Skeletal muscle satellite cell (primary cell): ENCODE data around the gene ETS1.

ENCODE experiments used
- H3K27me3 ChIP-seq: 2 replicates; pipeline ENCODE4 v1.7.0; 2013; ENCODE audit warnings: low read length; ENCODE audit not compliant: control insufficient read depth, insufficient read depth
- H3K36me3 ChIP-seq: 2 replicates; pipeline ENCODE4 v1.7.0; 2013; ENCODE audit warnings: mild to moderate bottlenecking, control low read depth, low read length; ENCODE audit not compliant: insufficient read depth
- H3K4me1 ChIP-seq: 2 replicates; pipeline ENCODE4 v1.7.0; 2013; ENCODE audit warnings: low read length; ENCODE audit not compliant: control insufficient read depth, insufficient read depth
- H3K4me2 ChIP-seq: 2 replicates; pipeline ENCODE4 v1.7.0; 2013; ENCODE audit warnings: mild to moderate bottlenecking, low read length
- H3K4me3 ChIP-seq: 2 replicates; pipeline ENCODE4 v1.7.0; 2013; ENCODE audit warnings: low read length
- H3K9ac ChIP-seq: 2 replicates; pipeline ENCODE4 v1.7.0; 2013; ENCODE audit warnings: mild to moderate bottlenecking, low read depth, low read length, moderate library complexity
- H3K9me3 ChIP-seq: replicated peaks from 2 replicates; pipeline ENCODE4 v1.7.0; 2013; ENCODE audit warnings: mild to moderate bottlenecking, control low read depth, low read length

ETS1 gene

GRCh38 chr11:128547946-128548648, 39.3 kb downstream of the ETS1 start:
- H3K9ac ChIP-seq: peak overlapping the region; percentile 72
- H3K9me3 ChIP-seq: no peaks in the 10 kb centered on the region
- no peaks in the 10 kb centered on the region for H3K27me3 ChIP-seq
- H3K4me2 ChIP-seq: peak overlapping the region; percentile 86
- H3K36me3 ChIP-seq: no peaks in the 10 kb centered on the region
- H3K4me1 ChIP-seq: peaks cover 10% of the 10 kb centered on the region
- H3K4me3 ChIP-seq: peak overlapping the region; percentile 66

- no peak overlapping the region for H3K4me3 ChIP-seq
- no peaks in the 10 kb centered on the region for H3K36me3 ChIP-seq
- no peak overlapping the region for H3K9ac ChIP-seq
- no peak overlapping the region for H3K4me2 ChIP-seq
- H3K9me3 ChIP-seq: no peaks in the 10 kb centered on the region
- H3K4me1 ChIP-seq: peaks cover 10% of the 10 kb centered on the region
- no peaks in the 10 kb centered on the region for H3K27me3 ChIP-seq
Observed at GRCh38 chr11:128546916-128547315, 40.4 kb downstream of the ETS1 start.

- Histone ChIP-seq H3K27me3 (no peaks in the 10 kb centered on the region), H3K4me3 (no peak overlapping the region), H3K36me3 (no peaks in the 10 kb centered on the region), H3K4me2 (peak overlapping the region; percentile 66), H3K9me3 (no peaks in the 10 kb centered on the region), H3K9ac (peak overlapping the region; percentile 1), H3K4me1 (peaks cover 10% of the 10 kb centered on the region)
Observed at GRCh38 chr11:128544471-128545051, 42.8 kb downstream of the ETS1 start.

- Histone ChIP-seq H3K27me3 (no peaks in the 10 kb centered on the region), H3K9me3 (no peaks in the 10 kb centered on the region), H3K4me2 (no peak overlapping the region), H3K4me1 (peaks cover 4% of the 10 kb centered on the region), H3K36me3 (no peaks in the 10 kb centered on the region), H3K4me3 (no peak overlapping the region), H3K9ac (no peak overlapping the region)
Observed at GRCh38 chr11:128540469-128540868, 46.9 kb downstream of the ETS1 start.

GRCh38 chr11:128536506-128536905, 50.9 kb downstream of the ETS1 start:
- Histone ChIP-seq H3K4me1 (no peaks in the 10 kb centered on the region), H3K27me3 (no peaks in the 10 kb centered on the region), H3K9ac (no peak overlapping the region), H3K36me3 (no peaks in the 10 kb centered on the region), H3K4me2 (no peak overlapping the region), H3K9me3 (no peaks in the 10 kb centered on the region), H3K4me3 (no peak overlapping the region)

- Histone ChIP-seq H3K9ac (no peak overlapping the region), H3K36me3 (no peaks in the 10 kb centered on the region), H3K4me1 (no peaks in the 10 kb centered on the region), H3K4me2 (no peak overlapping the region), H3K27me3 (no peaks in the 10 kb centered on the region), H3K4me3 (no peak overlapping the region), H3K9me3 (no peaks in the 10 kb centered on the region)
Observed at GRCh38 chr11:128535468-128536457, 51.6 kb downstream of the ETS1 start.

- Histone ChIP-seq H3K27me3 (no peaks in the 10 kb centered on the region), H3K9ac (no peak overlapping the region), H3K4me2 (no peak overlapping the region), H3K36me3 (no peaks in the 10 kb centered on the region), H3K4me1 (peaks cover 13% of the 10 kb centered on the region), H3K4me3 (no peak overlapping the region), H3K9me3 (no peaks in the 10 kb centered on the region)
Observed at GRCh38 chr11:128533472-128533871, 53.9 kb downstream of the ETS1 start.

GRCh38 chr11:128532572-128533091, 54.7 kb downstream of the ETS1 start:
- H3K27me3 ChIP-seq: no peaks in the 10 kb centered on the region

GRCh38 chr11:128532016-128532571, 55.3 kb downstream of the ETS1 start:
- H3K4me2 ChIP-seq: no peak overlapping the region
- no peaks in the 10 kb centered on the region for H3K36me3 ChIP-seq
- peaks cover 13% of the 10 kb centered on the region for H3K4me1 ChIP-seq
- no peak overlapping the region for H3K9ac ChIP-seq
- H3K4me3 ChIP-seq: no peak overlapping the region
- H3K9me3 ChIP-seq: no peaks in the 10 kb centered on the region
- no peaks in the 10 kb centered on the region for H3K27me3 ChIP-seq

More at GRCh38 chr11:128532572-128533091, 54.7 kb downstream of the ETS1 start:
- Histone ChIP-seq H3K4me2 (no peak overlapping the region), H3K4me1 (peaks cover 13% of the 10 kb centered on the region), H3K9ac (no peak overlapping the region), H3K4me3 (no peak overlapping the region), H3K9me3 (no peaks in the 10 kb centered on the region), H3K36me3 (no peaks in the 10 kb centered on the region)

GRCh38 chr11:128531588-128531987, 55.8 kb downstream of the ETS1 start:
- Histone ChIP-seq H3K4me2 (no peak overlapping the region), H3K36me3 (no peaks in the 10 kb centered on the region), H3K4me1 (peaks cover 13% of the 10 kb centered on the region), H3K4me3 (no peak overlapping the region), H3K9me3 (no peaks in the 10 kb centered on the region), H3K9ac (no peak overlapping the region), H3K27me3 (no peaks in the 10 kb centered on the region)
